HG03039 (cell line): ENCODE measurements around the gene CAPN5.
"Not testable (repeated sequence)": the region's sequence is repeated elsewhere in the genome, so short reads cannot be mapped to it uniquely, and the experiment has no call there.

ENCODE experiments used
- ATAC-seq: cut with Tn5 transposase; IDR thresholded peaks from one replicate; pipeline ENCODE4 v1.9.1; 2021; ENCODE audit warnings: mild to moderate bottlenecking, moderate library complexity; ENCODE audit not compliant: unreplicated experiment

The CAPN5 gene

DNA sequence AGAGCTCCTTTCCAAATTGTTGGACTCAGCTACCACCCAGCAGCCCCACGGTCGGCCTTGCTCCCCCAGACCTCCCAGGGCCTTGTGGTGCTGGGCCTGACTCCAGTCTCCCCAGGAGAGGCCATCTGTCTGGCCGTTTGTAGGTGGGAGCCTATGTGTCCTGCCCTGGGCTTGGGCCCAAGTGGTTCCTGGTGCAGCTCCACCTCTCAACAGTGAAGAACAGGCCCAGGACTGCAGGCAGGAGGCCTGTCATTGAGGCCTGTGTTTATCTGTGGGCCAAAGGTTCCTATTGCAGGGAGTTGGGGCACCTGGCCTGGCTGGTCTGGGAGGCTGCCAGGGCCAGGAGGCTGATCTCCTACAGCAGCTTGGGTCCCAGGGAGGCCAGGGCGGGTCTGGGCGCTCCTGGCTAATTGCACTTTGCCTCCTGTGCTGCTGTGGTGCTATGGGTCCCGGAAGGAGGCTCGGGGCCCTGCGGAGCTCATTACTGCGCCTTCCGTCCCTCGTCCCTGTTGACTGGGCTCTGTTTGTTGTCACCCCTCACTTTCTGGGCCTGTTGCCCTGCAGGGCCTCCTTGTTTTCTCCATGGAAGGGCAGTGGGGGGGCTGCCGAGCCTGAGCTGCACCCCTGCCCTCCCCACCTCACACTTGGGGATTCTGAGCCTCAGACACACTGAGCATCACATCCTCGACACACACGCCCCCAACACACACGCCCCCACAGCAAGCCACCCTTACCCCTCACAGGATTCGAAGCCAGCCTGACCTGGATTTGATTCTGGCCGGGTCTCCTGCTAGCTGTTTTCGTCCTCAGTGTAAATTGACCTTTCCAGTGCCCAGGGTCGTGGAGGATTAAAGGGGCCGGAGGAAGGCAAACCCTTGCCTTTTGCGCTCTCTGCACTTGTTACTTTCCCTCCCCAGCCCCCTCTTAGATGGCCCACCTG is 29.1 kb downstream of the CAPN5 start:
- ATAC-seq, result no peak

DNA sequence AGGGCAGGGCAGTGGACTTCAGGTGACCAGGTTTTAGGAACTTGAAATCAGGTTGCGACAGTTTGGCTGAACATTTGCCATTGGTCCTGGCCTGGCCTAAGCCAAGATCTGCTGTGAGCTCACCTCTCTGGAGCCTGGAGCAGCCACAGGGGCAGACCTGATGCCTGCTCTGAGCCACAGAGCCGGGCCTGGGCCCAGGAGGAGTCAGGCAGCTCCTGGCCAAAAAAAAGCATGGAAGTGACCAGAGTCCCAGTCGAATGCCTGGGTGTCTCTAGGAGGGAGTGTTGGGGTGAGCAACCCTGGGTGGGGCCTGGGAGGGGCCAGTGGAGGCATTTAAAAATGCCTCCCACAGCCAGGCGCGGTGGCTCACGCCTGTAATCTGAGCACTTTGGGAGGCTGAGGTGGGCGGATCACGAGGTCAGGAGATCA is 29.8 kb downstream of the CAPN5 start:
- ATAC-seq, result no peak

DNA sequence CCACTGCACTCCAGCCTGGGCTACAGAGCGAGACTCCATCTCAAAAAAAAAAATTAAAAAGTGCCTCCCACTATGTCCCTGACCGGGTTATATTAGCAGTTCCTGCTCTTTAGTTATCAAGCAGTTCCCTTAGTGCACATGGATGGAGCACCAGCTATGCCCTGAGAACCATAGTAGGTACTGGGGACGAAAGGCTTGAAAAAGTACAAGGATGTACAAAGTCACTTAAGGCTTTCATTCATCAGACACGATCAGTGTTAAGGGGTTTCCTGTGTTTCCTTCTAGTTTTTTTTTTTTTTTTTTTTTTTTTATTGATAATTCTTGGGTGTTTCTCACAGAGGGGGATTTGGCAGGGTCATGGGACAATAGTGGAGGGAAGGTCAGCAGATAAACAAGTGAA is 30.4 kb downstream of the CAPN5 start:
- ATAC-seq, result not testable (repeated sequence)

DNA sequence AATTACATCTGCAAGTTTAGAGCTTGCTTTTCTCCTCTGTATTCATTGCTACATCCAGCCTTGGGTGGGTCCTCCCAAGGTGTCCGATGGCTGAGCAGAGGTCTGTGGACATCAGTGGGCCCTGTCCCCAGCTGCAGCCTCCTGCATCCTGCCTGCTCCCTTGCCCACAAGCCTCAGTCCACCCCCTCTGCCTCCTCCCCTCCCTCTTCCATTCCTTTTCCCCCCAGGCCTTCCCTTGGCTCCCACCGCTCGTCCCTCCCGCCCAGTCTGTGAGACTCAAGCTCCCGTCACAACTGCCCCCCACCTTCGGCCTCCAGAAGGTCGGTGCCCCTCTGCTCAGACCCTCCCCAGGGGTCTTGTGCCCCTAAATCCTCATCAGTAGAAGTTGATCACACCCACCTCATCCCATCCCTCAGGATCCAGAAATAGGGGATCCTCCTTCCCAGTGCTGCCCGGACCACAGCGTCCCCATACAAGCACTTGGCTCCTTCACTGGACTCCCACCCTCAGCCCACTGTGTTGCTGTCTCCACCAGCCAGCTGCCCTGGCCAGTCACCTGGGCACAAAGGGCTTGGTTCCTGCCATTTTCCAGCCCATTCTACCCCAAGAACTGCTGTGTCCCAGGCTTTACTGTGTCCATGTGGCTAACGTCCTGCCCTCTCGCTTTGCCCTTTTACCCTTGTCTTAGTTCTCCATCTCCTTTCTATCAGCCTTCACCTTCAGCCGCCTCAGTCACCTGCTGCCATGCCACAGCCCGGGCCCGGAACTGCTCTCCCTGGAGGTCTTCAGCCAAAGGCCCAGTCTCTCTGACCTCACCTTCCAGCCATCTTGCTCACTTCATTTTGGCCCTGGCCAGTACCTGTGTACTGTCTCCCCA is 33.6 kb downstream of the CAPN5 start:
- ATAC-seq, result no peak

DNA sequence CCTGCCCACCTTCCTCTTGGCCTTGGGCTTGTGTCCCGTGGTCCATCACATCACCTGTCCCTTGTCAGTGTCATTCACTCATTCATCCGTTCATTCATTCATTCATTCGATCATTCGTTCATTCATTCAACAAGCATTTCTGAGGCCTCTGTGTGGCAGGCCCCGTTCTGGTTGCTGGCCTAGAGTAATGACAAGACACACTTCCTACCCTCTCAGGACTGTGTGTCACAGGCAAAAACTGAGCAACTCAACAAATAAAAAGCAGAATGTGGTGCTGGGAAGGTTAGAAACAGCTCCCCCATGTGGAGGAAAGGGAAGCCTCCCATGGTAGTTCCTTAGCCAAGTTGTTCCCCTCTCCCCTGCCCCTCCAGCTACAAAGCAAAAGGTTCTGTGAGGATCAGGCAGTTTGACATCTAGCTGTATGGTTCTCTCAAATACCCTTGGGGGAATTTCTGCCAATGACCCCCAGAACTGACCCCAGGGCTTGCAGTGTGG is 34.3 kb downstream of the CAPN5 start:
- no peak for ATAC-seq

DNA sequence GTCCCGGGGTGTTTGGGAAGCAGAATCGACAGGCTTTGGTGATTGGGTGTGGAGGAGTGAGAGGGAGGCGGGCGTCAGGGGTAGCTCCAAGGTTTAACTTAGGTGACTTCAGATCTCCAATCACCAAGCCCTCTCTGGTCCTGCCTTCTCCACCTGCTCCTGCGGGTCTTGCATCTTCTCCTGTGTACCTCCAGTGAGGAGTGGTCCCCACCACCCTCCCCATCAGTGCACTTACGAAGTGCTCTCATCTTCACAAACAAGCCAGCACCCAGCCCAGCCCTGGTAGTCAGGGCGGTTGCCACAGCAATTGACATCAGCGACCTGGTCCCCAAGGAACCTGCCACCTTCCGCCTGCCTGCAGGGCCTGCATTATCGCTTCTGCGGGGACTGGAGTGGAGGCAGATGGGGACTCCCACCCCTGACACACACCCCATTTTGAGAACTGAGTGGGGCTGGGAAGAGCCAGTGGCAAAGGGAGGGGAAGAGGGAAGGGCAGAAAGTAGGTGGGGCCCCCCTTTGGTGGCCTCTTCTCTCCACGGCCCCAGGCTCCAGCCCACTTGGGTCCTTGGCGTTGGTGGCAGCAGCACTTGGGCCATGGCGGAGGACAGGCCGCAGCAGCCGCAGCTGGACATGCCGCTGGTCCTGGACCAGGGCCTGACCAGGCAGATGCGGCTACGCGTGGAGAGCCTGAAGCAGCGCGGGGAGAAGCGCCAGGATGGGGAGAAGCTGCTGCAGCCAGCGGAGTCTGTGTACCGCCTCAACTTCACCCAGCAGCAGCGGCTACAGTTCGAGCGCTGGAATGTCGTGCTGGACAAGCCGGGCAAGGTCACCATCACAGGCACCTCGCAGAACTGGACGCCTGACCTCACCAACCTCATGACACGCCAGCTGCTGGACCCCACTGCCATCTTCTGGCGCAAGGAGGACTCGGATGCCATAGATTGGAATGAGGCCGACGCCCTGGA is 35.8 kb downstream of the CAPN5 start, which contains the start of gene OMP:
TSS of gene OMP (plus strand) at position 595 of the 965 bp plus-strand sequence. CDS start at position 595, 0 bp downstream.
- no peak for ATAC-seq

DNA sequence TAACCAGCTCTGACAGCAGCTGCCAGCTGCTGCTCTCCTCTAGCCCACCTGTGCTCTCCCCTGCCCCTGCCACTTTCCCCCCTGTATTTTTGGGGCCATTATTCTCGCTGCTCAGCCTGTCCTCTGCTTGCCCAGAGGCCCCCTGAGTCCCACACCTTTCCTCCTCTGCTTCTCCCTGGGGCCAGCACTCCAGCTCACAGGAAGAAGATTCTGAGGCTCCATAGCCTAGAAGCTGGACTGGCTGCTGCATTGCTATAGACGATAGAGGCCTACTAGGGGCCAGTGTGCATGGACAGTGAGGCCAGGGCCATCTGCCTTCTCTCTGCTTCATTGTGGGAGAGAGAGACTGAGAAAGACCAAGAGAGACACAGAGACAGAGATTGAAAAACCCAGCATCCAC is 36.5 kb downstream of the CAPN5 start:
- no peak for ATAC-seq

DNA sequence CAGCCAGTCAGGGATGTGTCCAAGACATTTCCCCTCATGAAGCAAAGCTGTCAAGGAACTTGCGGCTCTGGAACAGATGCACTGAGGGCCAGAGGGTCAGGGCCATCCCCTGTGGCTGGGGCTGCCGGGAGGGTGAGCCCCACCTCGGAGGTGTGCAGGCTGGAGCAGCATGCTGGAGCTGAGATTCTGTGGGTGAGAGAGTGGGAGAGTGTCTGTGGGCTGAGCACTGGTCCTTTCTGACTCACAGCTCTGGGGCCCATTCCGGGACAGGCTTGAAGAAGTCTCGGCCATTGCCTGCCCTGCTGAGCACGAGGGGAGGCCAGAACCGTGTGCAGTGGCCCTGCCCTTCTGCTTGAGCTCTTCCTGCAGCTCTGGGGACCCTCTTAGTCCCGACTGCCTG is 38.0 kb downstream of the CAPN5 start:
- ATAC-seq, result no peak

DNA sequence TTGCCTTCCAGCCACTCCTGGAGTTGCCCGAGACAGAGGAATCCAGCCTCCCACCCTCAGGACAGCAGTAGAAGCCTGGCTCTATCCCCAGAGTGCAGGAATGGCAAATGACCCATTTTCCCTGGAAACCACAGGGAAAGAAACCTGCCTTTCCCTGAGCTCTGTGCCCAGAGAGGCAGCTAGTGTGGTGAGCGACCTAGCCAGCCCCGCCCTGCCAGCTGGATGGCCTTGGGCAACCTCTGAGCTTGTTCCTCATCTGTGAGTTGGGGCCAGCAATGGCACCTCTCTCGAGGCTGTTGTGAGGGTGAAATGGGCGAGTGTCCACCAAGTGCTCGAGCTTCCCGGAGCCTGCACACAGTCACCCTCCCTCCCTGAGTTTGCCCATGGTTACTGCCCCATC is 39.5 kb downstream of the CAPN5 start:
- no peak for ATAC-seq

DNA sequence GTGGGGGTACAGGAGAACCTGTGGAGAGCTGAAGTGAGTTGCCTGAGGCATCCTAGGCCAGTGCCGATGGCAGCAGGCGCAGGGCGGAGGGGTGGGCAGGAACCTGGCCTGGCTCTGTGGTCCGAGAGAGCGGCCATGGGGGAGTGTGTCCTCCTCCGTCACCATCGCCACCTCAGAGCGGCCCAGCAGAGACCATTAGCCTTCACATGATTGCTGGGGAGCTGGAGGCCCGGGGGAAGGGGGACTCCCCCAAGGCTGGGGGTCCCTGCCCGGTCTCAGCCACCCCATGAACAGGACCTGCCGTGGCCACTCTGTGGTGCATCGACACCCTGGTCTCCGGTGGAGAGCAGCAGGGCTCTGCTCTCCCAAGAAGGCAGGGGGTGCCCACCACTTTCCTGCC is 40.0 kb downstream of the CAPN5 start:
- ATAC-seq, result no peak

DNA sequence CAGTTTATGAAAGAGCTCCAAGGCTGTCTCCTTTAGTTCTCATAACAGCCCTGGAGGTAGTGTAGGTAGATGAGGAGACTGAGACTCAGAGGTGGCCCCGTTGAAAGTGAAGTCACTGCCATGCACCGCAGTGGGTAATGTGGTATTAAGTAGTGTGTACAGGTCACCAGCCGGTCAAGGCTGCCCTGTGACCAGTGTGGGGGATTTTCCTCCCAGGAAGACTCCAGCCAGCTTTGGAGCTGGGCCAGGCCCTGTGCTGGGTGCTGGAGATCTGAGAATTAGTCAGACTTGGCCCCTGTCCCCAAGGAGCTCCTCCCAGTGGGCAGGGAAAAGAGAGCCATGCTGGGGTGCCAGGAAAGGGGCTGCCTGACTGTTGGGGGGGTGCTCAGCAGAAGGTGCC is 41.2 kb downstream of the CAPN5 start:
- no peak for ATAC-seq

DNA sequence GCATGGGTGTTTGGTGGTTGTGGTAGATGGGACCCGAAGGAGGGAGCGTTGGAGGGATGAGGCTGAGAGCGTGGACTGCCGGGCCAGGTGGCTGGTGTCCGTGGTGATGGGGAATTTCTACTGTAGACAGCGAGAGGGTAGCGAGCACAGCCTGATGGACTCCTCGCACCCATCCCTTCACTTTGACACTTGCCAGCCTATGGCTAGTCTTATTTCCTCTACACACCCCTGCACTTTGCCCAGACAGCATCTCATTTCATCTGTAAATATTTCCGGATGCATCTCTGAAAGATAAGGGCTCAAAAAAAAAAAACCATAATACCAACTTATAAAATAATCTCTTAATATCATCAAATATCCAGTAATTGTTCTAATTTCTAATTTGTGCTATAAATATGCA is 41.7 kb downstream of the CAPN5 start:
- no peak for ATAC-seq

DNA sequence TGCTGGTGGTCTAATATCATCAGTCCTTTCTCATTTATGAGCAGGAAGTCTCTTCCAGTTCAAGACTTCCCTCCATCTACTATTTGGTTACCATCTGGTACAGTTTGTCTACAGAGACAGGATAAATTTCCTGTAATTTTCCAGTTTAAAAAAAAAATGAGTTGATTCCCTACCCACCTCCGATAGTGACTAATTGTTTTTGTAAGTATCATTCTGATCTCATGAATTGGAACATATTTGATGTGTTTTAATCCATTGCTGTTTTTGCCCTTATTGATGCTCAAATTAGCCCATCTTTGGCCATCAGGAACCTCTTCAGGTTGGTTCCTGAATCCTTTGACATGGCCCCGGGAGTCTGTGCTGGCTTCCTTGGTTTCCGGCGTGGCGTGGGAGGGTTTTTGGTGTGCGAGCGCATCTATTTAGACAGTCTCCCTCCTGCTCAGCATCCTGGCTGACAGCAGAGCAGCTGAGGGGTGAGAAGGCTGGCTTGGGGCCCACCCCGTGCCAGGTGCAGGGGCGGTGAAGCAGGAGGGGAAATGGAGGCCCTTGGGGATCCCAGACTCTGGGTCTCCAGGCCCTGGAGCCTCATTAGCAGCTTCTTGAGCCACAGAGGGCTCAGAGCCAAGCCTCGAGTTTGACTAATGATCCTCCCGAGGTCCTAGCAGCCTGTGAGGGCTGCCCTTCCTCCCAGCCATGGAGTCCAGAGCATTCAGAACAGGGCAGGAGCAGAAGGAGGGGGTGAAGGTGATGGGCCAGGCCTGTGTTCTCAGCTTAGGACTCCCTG is 42.7 kb downstream of the CAPN5 start:
- no peak for ATAC-seq

DNA sequence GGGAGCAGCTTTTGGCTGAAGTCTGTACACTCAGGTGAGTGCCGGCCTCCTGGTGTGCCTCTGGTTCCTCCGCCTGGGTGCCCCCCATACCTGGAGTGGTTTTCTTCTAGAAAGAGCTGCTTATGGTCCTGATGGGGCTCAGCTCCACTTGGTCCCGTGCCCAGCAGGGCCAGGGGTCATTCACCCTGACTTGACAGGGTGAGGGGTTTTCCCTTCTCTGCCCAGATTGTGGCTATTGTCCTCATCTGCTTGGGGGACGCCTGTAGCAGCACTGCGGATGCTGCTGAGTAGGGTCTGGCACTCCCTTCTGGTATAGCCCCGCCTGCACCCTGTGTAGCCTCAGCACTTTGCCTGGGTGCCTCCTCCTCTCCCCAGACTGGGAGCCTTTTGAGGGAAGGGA is 44.1 kb downstream of the CAPN5 start:
- no peak for ATAC-seq

DNA sequence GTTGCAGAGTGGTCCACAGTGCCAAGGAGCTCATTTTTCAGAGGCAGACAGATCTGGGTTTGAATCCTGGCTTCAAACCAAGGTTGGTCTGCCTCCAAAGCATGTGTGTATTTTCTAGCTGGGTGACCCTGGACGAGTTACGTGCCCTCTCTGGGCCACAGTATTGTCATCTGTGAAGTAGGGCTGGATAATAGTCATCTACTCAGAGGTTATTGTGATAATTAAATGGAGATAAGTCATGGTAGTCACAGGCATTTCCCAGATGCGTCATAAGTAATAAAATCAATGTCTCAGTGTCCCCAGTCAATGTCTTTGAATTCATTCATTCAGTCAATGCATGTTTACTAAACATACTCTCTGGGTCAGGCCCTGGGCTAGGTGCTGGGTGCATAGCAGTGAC is 44.5 kb downstream of the CAPN5 start:
- ATAC-seq, result no peak

DNA sequence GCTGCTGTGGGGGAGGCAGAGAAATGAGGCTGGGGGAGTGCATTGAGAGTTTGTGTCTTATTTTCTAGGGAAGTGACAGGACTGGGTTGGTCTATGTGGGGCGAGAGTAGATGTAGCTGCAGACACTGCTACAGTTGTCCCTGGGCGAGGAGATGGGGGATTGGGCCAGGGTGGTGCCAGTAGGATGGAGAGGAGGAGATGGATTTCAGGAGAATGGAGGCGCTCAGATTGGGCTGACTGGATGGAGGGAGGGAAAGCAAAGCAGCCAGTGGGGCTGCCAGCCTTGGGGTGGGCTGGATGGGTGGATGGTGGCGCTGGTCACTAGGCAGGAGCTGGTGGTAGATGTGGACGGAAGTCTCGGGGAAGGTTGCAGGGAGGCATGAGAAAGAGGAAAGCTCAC is 45.2 kb downstream of the CAPN5 start:
- ATAC-seq, result no peak

DNA sequence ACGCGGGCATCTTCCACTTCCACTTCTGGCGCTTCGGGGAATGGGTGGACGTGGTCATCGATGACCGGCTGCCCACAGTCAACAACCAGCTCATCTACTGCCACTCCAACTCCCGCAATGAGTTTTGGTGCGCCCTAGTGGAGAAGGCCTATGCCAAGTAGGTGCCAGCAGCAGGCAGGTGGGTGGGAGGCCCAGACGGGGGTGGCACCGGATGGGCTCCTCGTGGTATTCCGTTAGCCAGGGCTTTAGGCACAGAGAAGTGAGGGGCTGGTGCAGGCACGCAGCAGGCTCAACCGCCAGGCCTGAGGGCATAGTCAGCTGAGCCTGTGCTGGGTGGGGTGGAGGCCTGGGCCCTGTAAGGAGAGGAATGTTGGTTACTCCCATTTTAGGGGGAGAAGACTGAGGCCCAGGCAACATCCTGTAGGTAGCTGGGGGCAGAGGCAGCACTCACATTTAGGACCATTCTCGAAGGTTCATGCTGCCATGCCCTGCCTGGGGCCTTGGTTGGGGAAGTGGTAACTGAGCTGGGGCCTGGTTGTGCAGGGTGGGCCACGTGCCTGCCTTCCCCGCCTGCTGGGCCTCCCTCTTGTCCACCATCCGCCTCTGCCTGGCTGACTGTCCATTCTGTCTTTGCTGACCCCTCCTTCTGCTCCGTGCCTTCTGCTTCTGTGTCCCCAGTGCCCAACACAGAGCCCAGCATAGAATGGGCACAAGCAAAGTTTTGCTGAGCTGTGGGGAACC is 46.0 kb downstream of the CAPN5 start:
- no peak for ATAC-seq

DNA sequence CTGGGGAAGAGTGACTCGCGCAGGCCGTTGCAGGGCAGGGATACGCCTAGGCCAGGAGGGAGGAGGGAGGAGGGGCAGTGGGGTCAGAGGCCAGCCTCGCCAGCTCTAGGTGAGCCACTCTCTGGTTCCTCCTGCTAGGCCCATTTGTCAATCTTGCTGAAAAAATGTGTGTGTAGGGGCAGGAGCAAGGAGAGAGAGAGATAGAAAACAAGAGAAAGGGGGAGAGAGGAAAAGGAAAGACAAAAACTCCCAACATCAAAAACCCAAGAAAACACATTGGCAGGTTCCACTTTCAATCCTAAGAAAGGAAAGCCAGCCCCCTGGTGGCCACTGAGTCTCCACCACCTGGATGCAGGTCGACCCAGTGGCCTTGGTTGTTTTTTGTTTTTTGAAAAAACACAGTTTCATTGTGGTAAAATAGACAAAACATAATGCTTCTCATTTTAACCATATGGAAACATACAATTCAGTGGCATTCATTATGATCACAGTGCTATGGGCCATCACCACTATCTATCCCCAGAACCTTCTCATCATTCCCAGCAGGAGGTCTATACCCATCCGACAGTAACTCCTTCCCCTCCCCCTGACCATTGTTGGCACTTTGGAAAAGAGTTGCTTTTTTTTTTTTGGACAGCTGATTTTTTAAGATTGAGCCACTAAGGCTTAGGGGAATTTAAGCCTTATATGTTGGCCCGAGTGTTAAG is 46.8 kb downstream of the CAPN5 start:
- no peak for ATAC-seq
